H1 (cell line): ENCODE results near the gene GBE1. TPM values are rescaled to one million over a fixed set of nuclear protein-coding genes. Genes with fewer than 3 reads are reported as not detected.

Source experiments
- CTCF ChIA-PET: fragments of 300-600 bp; sonication (Branson Sonifier 250); formaldehyde crosslinking; loops from one replicate; lab custom pipeline; 2021; ENCODE audit not compliant: partially characterized antibody; lab: Charles Lee
- POLR2A ChIA-PET: fragments of 300-600 bp; sonication (Branson Sonifier 250); formaldehyde crosslinking; loops from one replicate; lab custom pipeline; 2021; ENCODE audit warnings: inconsistent platforms; ENCODE audit not compliant: partially characterized antibody; lab: Charles Lee
- DNase-seq, 2 experiments: peaks; one replicate each; pipeline versions ENCODE4 v3.0.0 to v3.0.0-alpha.2; 2010 to 2022; ENCODE audit warnings: low spot score in 2 of 2, low read depth in 1 of 2, mixed read lengths in 1 of 2
- FAIRE-seq: peaks from 2 replicates; lab custom pipeline; 2011; peaks lifted over from hg19 to GRCh38; lab: Jason Lieb, UNC
- H2AFZ ChIP-seq: 2 replicates; pipeline ENCODE4 v1.8.1; 2012; ENCODE audit warnings: low read length, inconsistent platforms
- H2AK5ac ChIP-seq: 2 replicates; pipeline ENCODE4 v1.6.1; 2013; ENCODE audit warnings: low read depth, low read length
- H2BK120ac ChIP-seq: replicated peaks from 2 replicates; pipeline ENCODE3; 2013; ENCODE audit warnings: low read depth, low read length, inconsistent platforms
- H2BK12ac ChIP-seq: 2 replicates; pipeline ENCODE4 v1.6.1; 2013; ENCODE audit warnings: low read depth, low read length
- H2BK15ac ChIP-seq: 2 replicates; pipeline ENCODE4 v1.6.1; 2013; ENCODE audit warnings: low read length
- H2BK20ac ChIP-seq: 2 replicates; pipeline ENCODE4 v1.6.1; 2013; ENCODE audit warnings: low read length
- H2BK5ac ChIP-seq: 2 replicates; pipeline ENCODE4 v1.6.1; 2013; ENCODE audit warnings: low read depth, low read length
- H3K14ac ChIP-seq: 2 replicates; pipeline ENCODE4 v1.6.1; 2013; ENCODE audit warnings: inconsistent platforms; ENCODE audit not compliant: insufficient read length
- H3K18ac ChIP-seq: 2 replicates; pipeline ENCODE4 v1.6.1; 2013; ENCODE audit warnings: low read length; ENCODE audit errors: extremely low read depth
- H3K23ac ChIP-seq: 2 replicates; pipeline ENCODE4 v1.6.1; 2013; ENCODE audit warnings: inconsistent platforms; ENCODE audit not compliant: insufficient read length
- H3K23me2 ChIP-seq: 2 replicates; pipeline ENCODE4 v1.6.1; 2013; ENCODE audit warnings: low read depth, low read length
- H3K27ac ChIP-seq: 2 replicates; pipeline ENCODE4 v1.6.1; 2011; ENCODE audit warnings: low read depth, low read length, inconsistent platforms
- H3K27me3 ChIP-seq, 4 experiments: replicated peaks in 1 of 4; 1 replicate in 1 of 4; 2 replicates in 3 of 4; pipeline versions ENCODE4 v1.6.1 to v1.8.1; 2011 to 2013; ENCODE audit warnings: low read length in 3 of 4, mild to moderate bottlenecking in 3 of 4, inconsistent platforms in 2 of 4, mixed read lengths in 2 of 4, moderate library complexity in 1 of 4; ENCODE audit not compliant: control insufficient read depth in 3 of 4, insufficient read depth in 3 of 4; ENCODE audit errors: extremely low read depth in 1 of 4
- H3K36me3 ChIP-seq, 4 experiments: 2 replicates each; pipeline versions ENCODE4 v1.6.1 to v1.8.1; 2011 to 2013; ENCODE audit warnings: mild to moderate bottlenecking in 4 of 4, low read length in 3 of 4, moderate library complexity in 2 of 4, control low read depth in 1 of 4, inconsistent platforms in 1 of 4; ENCODE audit not compliant: insufficient read depth in 4 of 4, control insufficient read depth in 2 of 4
- H3K4ac ChIP-seq: replicated peaks from 2 replicates; pipeline ENCODE3; 2013; ENCODE audit warnings: low read length, low read depth, mixed read lengths, inconsistent platforms; ENCODE audit not compliant: insufficient read length
- H3K4me1 ChIP-seq, 4 experiments: replicated peaks in 1 of 4; 1 replicate in 1 of 4; 2 replicates in 3 of 4; pipeline versions ENCODE4 v1.6.1 to v1.8.1; 2011 to 2013; ENCODE audit warnings: low read length in 3 of 4, inconsistent platforms in 2 of 4, mixed read lengths in 1 of 4; ENCODE audit not compliant: insufficient read depth in 4 of 4, control insufficient read depth in 3 of 4
- H3K4me2 ChIP-seq, 2 experiments: 2 replicates each; pipeline versions ENCODE4 v1.6.1 to v1.8.1; 2011 to 2013; ENCODE audit warnings: low read depth in 2 of 2, low read length in 2 of 2, control low read depth in 1 of 2, inconsistent platforms in 1 of 2, mild to moderate bottlenecking in 1 of 2; ENCODE audit not compliant: insufficient read depth in 1 of 2
- H3K4me3 ChIP-seq, 4 experiments: fragments of 200-600, 300-600 bp in 1 of 4; sonication (generic), shearing (Covaris generic), sonication (Bioruptor Twin) in 1 of 4; 2 replicates each; pipeline versions ENCODE4 v1.5.1 to v1.8.1; 2011 to 2016; ENCODE audit warnings: low read length in 4 of 4, low read depth in 3 of 4, control low read depth in 2 of 4, inconsistent platforms in 2 of 4, mild to moderate bottlenecking in 2 of 4, mixed read lengths in 1 of 4, moderate library complexity in 1 of 4; ENCODE audit not compliant: insufficient read depth in 2 of 4; ENCODE audit errors: extremely low read depth in 1 of 4
- H3K56ac ChIP-seq: replicated peaks from 2 replicates; pipeline ENCODE3; 2013; ENCODE audit warnings: low read depth, mild to moderate bottlenecking, mixed read lengths, low read length, inconsistent platforms; ENCODE audit not compliant: insufficient read length
- H3K79me1 ChIP-seq: 2 replicates; pipeline ENCODE4 v1.6.1; 2013; ENCODE audit warnings: low read depth, low read length, control low read depth
- H3K79me2 ChIP-seq, 2 experiments: 2 replicates each; pipeline versions ENCODE4 v1.6.1 to v1.8.1; 2012 to 2013; ENCODE audit warnings: low read length in 2 of 2, mild to moderate bottlenecking in 2 of 2, inconsistent platforms in 1 of 2; ENCODE audit not compliant: insufficient read depth in 2 of 2, control insufficient read depth in 1 of 2
- H3K9ac ChIP-seq, 4 experiments: replicated peaks in 1 of 4; 1 replicate in 1 of 4; 2 replicates in 3 of 4; pipeline versions ENCODE4 v1.6.1 to v1.8.1; 2011 to 2013; ENCODE audit warnings: low read depth in 3 of 4, low read length in 3 of 4, control low read depth in 2 of 4, mild to moderate bottlenecking in 2 of 4, moderate library complexity in 2 of 4, inconsistent platforms in 1 of 4; ENCODE audit errors: extremely low read depth in 1 of 4
- H3K9me3 ChIP-seq, 2 experiments: 2 replicates each; pipeline versions ENCODE4 v1.6.1 to v1.8.1; 2012 to 2013; ENCODE audit warnings: mild to moderate bottlenecking in 2 of 2, moderate library complexity in 2 of 2, control low read depth in 1 of 2, inconsistent platforms in 1 of 2, low read depth in 1 of 2, low read length in 1 of 2, mixed read lengths in 1 of 2; ENCODE audit not compliant: insufficient read depth in 2 of 2
- H4K20me1 ChIP-seq, 2 experiments: replicated peaks in 1 of 2; 2 replicates each; pipeline versions ENCODE3 to v1.8.1; 2011 to 2013; ENCODE audit warnings: inconsistent platforms in 2 of 2, low read length in 2 of 2, mild to moderate bottlenecking in 1 of 2; ENCODE audit not compliant: insufficient read depth in 2 of 2, control insufficient read depth in 1 of 2
- H4K5ac ChIP-seq: 2 replicates; pipeline ENCODE4 v1.6.1; 2013; ENCODE audit warnings: low read length, low read depth, mixed read lengths, inconsistent platforms; ENCODE audit not compliant: insufficient read length
- H4K8ac ChIP-seq: 2 replicates; pipeline ENCODE4 v1.8.0; 2013; ENCODE audit warnings: mild to moderate bottlenecking, moderate library complexity, low read length, inconsistent platforms; ENCODE audit not compliant: insufficient read depth; ENCODE audit errors: extremely low read depth
- H4K91ac ChIP-seq: replicated peaks from 2 replicates; pipeline ENCODE3; 2013; ENCODE audit warnings: low read length, mixed read lengths, inconsistent platforms; ENCODE audit not compliant: insufficient read length
- ASH2L ChIP-seq: fragments of 200-600, 300-600 bp; sonication (generic); IDR thresholded peaks from one replicate; pipeline ENCODE4 v1.7.1; 2017; ENCODE audit warnings: low read length
- BRCA1 ChIP-seq: IDR thresholded peaks from 2 replicates; pipeline ENCODE4 v1.6.1; 2012; ENCODE audit warnings: low read depth, low read length, improper control_type of control experiment
- CBX8 ChIP-seq: fragments of 300-800, 300-1000 bp; sonication (generic); IDR thresholded peaks from 2 replicates; pipeline ENCODE4 v1.7.1; 2016; ENCODE audit warnings: low read depth, low read length, borderline replicate concordance
- CTCF ChIP-seq, 3 experiments: IDR thresholded peaks; 1 replicate in 2 of 3; 2 replicates in 1 of 3; pipeline versions ENCODE4 v1.5.1 to v1.6.1; 2011; ENCODE audit warnings: low read length in 3 of 3, mild to moderate bottlenecking in 3 of 3, inconsistent platforms in 2 of 3, low read depth in 1 of 3, moderate library complexity in 1 of 3; ENCODE audit not compliant: insufficient read depth in 1 of 3; ENCODE audit errors: control extremely low read depth in 1 of 3
- EGR1 ChIP-seq: IDR thresholded peaks from 2 replicates; pipeline ENCODE4 v1.6.1; 2011; ENCODE audit warnings: low read depth, low read length, borderline replicate concordance
- EP300 ChIP-seq, 2 experiments: IDR thresholded peaks; 1 replicate in 1 of 2; 2 replicates in 1 of 2; pipeline ENCODE4 v1.6.1; 2011 to 2012; ENCODE audit warnings: low read depth in 2 of 2, low read length in 2 of 2, mild to moderate bottlenecking in 2 of 2, borderline replicate concordance in 1 of 2, inconsistent platforms in 1 of 2, moderate library complexity in 1 of 2
- MAFK ChIP-seq: IDR thresholded peaks from 2 replicates; pipeline ENCODE4 v1.6.1; 2012; ENCODE audit warnings: low read depth, mild to moderate bottlenecking, improper control_type of control experiment, low read length
- TAF7 ChIP-seq: optimal IDR thresholded peaks from 2 replicates; pipeline ENCODE3; 2011; ENCODE audit warnings: low read depth, mild to moderate bottlenecking, inconsistent platforms, low read length, moderate library complexity, borderline replicate concordance
- TBP ChIP-seq: IDR thresholded peaks from 2 replicates; pipeline ENCODE4 v1.6.1; 2011; ENCODE audit warnings: low read depth, low read length, improper control_type of control experiment
- ZNF274 ChIP-seq: IDR thresholded peaks from 2 replicates; pipeline ENCODE4 v1.7.0; 2012; ENCODE audit warnings: low read length, borderline replicate concordance; ENCODE audit errors: extremely low read depth
- WGBS, 2 experiments: shearing (Covaris generic) in 1 of 2; methylation state at CpG; one replicate each; pipeline versions ENCODE4 v1.1.6 to v1.1.7; 2013 to 2015; ENCODE audit warnings: low lambda C conversion rate in 2 of 2, mixed read lengths in 2 of 2, inconsistent platforms in 1 of 2, low coverage in 1 of 2, missing lambda C conversion rate in 1 of 2; ENCODE audit not compliant: insufficient replicate concordance in 2 of 2, insufficient coverage in 1 of 2, insufficient read length in 1 of 2; ENCODE audit errors: extremely low coverage in 1 of 2, missing lambda C conversion rate in 1 of 2; 5-methylcytosine and 5-hydroxymethylcytosine counted together
- polyA plus RNA-seq, 7 experiments: library from polyadenylated mRNA; depleted of rRNA in 3 of 7; stranded (reverse) in 5 of 7; unstranded in 2 of 7; fragments of >200 nt in 5 of 7; fragments of 200-250 nt in 2 of 7; gene quantifications; 1 replicate in 5 of 7; 2 replicates in 1 of 7; 4 replicates in 1 of 7; pipeline versions ENCODE4 v1.2.1 to v1.2.3, GENCODE V29; 2011 to 2013; ENCODE audit warnings: missing spikeins in 2 of 7, mixed read lengths in 2 of 7
- total RNA-seq: library from RNA; stranded (reverse); fragmentation: NEBNext Ultra II Directional; extraction: Animal tissue kit (Norgen Biotek cat#: 25700); gene quantifications from 2 replicates; pipeline ENCODE4 v1.2.1, GENCODE V29; 2021

GBE1 gene
- total and polyA plus RNA-seq, 2 of the 8 experiments (the other 6 are each of a cell fraction or from before 2014, with no cell fraction given): 3.3 to 7.3 TPM

DNA sequence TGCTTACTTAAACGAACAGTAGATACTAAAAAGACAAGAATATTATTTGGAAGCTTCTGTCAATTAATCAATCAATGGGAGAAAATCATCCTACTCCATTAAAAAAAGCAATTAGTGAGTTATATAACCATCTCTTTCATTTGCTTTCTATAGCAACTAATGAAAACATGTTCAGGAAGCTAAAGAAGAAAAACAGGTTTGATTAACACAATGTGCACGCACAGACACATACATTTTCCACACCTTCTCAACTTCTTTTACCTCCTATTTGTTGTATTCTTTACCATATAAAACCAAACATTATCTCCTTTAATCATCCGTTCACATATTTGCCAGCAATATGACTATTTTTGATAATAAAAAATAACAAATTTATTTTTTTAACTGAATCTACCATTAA, 111.3 kb downstream of the GBE1 start:
- no peak overlapping the region for H3K4me3 ChIP-seq
- H3K79me2 ChIP-seq: no peaks in the 10 kb centered on the region
- no peaks in the 10 kb centered on the region for H3K9me3 ChIP-seq
- no peak overlapping the region for H3K18ac ChIP-seq
- H4K20me1 ChIP-seq: no peaks in the 10 kb centered on the region
- no peak overlapping the region for H2BK15ac ChIP-seq
- H2AK5ac ChIP-seq: no peak overlapping the region
- H4K91ac ChIP-seq: no peak overlapping the region
- no peak overlapping the region for H3K56ac ChIP-seq
- H3K4me2 ChIP-seq: no peak overlapping the region
- no peak overlapping the region for H3K23ac ChIP-seq
- no peaks in the 10 kb centered on the region for H3K23me2 ChIP-seq
- no peaks in the 10 kb centered on the region for H3K36me3 ChIP-seq
- H3K79me1 ChIP-seq: no peaks in the 10 kb centered on the region
- H2BK12ac ChIP-seq: no peak overlapping the region
- H4K8ac ChIP-seq: no peak overlapping the region
- DNase-seq (no peak), FAIRE-seq (no peak)
- WGBS, 2 experiments: 87 to 100% methylated on average over 1 to 3 of the region's 3 CpGs
- H2BK5ac ChIP-seq: no peak overlapping the region
- H3K27me3 ChIP-seq: no peaks in the 10 kb centered on the region
- no peak overlapping the region for H3K27ac ChIP-seq
- TF ChIP-seq TBP: no peak
- TF ChIP-seq CTCF (IDR thresholded peaks at IDR 0.05; ENCODE audit: control extremely low read depth in 1 of 3, insufficient read depth in 1 of 3, low read depth in 1 of 3, low read length in 3 of 3): no peak
- no peak for TF ChIP-seq ASH2L
- TF ChIP-seq TAF7: no peak
- no peak for TF ChIP-seq CBX8
- no peak for TF ChIP-seq ZNF274
- TF ChIP-seq MAFK: no peak
- no peak for TF ChIP-seq EGR1
- TF ChIP-seq BRCA1: no peak
- no peak for TF ChIP-seq EP300 (IDR thresholded peaks at IDR 0.05; ENCODE audit: borderline replicate concordance in 1 of 2, low read depth in 2 of 2, low read length in 2 of 2)
- no peak overlapping the region for H2AFZ ChIP-seq
- H3K4me1 ChIP-seq: no peaks in the 10 kb centered on the region
- H2BK20ac ChIP-seq: no peak overlapping the region
- H2BK120ac ChIP-seq: no peak overlapping the region
- no peak overlapping the region for H3K14ac ChIP-seq
- no peak overlapping the region for H4K5ac ChIP-seq
- ChIA-PET CTCF (interaction anchor here (1.4 to 2.5 kb wide), 2 partner anchors 68 to 159 kb away, joined by 5 to 8 read pairs; no protein-coding TSS in a partner anchor), POLR2A (no interaction called here)
- H3K9ac ChIP-seq: no peak overlapping the region
- H3K4ac ChIP-seq: no peak overlapping the region
